SK-N-SH treated with all-trans-retinoic acid at 6 μM for 48 hours (cell line): ENCODE results near the gene KIAA0825.

Experiments used
- ATAC-seq: fragments of 200-7000 bp; cut with Tn5 transposase; 3 replicates; pipeline ENCODE4 v1.9.1; 2020; ENCODE audit warnings: mild to moderate bottlenecking, moderate library complexity
- ARNTL ChIP-seq: fragments of 450-650 bp; formaldehyde crosslinking; IDR thresholded peaks from 2 replicates; pipeline ENCODE4 v1.5.0; 2020; ENCODE audit warnings: low read depth, mild to moderate bottlenecking, moderate library complexity, borderline replicate concordance
- BACH2 ChIP-seq: fragments of 250-450 bp; sonication (Bioruptor Pico); IDR thresholded peaks from 2 replicates; pipeline ENCODE4 v1.9.0; 2021; ENCODE audit warnings: mild to moderate bottlenecking, borderline replicate concordance
- CREB5 ChIP-seq: fragments of 250-450 bp; sonication (Bioruptor Pico); IDR thresholded peaks from 2 replicates; pipeline ENCODE4 v1.5.1; 2020; ENCODE audit warnings: low read depth, mild to moderate bottlenecking, moderate library complexity
- CSDC2 ChIP-seq: fragments of 250-450 bp; sonication (Bioruptor Pico); IDR thresholded peaks from 2 replicates; pipeline ENCODE4 v1.5.0; 2020; ENCODE audit warnings: mild to moderate bottlenecking, moderate library complexity
- CSRNP3 ChIP-seq: fragments of 250-450 bp; sonication (Bioruptor Pico); IDR thresholded peaks from 2 replicates; pipeline ENCODE4 v1.5.1; 2021; ENCODE audit warnings: mild to moderate bottlenecking, moderate library complexity
- ESRRG ChIP-seq: fragments of 250-450 bp; sonication (Bioruptor Pico); IDR thresholded peaks from 2 replicates; pipeline ENCODE4 v1.6.1; 2021; ENCODE audit warnings: mild to moderate bottlenecking
- GLIS3 ChIP-seq: fragments of 250-450 bp; sonication (Bioruptor Pico); IDR thresholded peaks from 2 replicates; pipeline ENCODE4 v1.5.0; 2020; ENCODE audit warnings: mild to moderate bottlenecking, moderate library complexity
- ISL1 ChIP-seq: fragments of 250-450 bp; sonication (Bioruptor Pico); IDR thresholded peaks from 2 replicates; pipeline ENCODE4 v2.1.2; 2022; ENCODE audit warnings: mild to moderate bottlenecking, moderate library complexity
- OSR1 ChIP-seq: fragments of 250-450 bp; sonication (Bioruptor Pico); IDR thresholded peaks from 2 replicates; pipeline ENCODE4 v1.8.0; 2022; ENCODE audit warnings: moderate library complexity, mild to moderate bottlenecking, inconsistent platforms
- PATZ1 ChIP-seq: fragments of 250-450 bp; sonication (Bioruptor Pico); IDR thresholded peaks from 2 replicates; pipeline ENCODE4 v1.8.0; 2020; ENCODE audit warnings: mild to moderate bottlenecking, moderate library complexity, borderline replicate concordance
- POU6F1 ChIP-seq: fragments of 250-450 bp; sonication (Bioruptor Pico); IDR thresholded peaks from 2 replicates; pipeline ENCODE4 v1.8.0; 2021; ENCODE audit warnings: low read depth, mild to moderate bottlenecking, moderate library complexity, borderline replicate concordance
- PPARA ChIP-seq: fragments of 250-450 bp; sonication (Bioruptor Pico); IDR thresholded peaks from 2 replicates; pipeline ENCODE4 v1.5.0; 2020; ENCODE audit warnings: mild to moderate bottlenecking, borderline replicate concordance
- RARB ChIP-seq: fragments of 250-450 bp; sonication (Bioruptor Pico); IDR thresholded peaks from 2 replicates; pipeline ENCODE4 v1.8.0; 2021; ENCODE audit warnings: mild to moderate bottlenecking, moderate library complexity
- SNAI2 ChIP-seq: fragments of 250-450 bp; sonication (Bioruptor Pico); IDR thresholded peaks from 2 replicates; pipeline ENCODE4 v1.5.0; 2020; ENCODE audit warnings: mild to moderate bottlenecking, moderate library complexity
- TCF4 ChIP-seq: fragments of 250-450 bp; sonication (Bioruptor Pico); IDR thresholded peaks from 2 replicates; pipeline ENCODE4 v1.8.0; 2021; ENCODE audit warnings: mild to moderate bottlenecking, moderate library complexity, borderline replicate concordance
- TOX ChIP-seq: fragments of 250-450 bp; sonication (Bioruptor Pico); IDR thresholded peaks from 2 replicates; pipeline ENCODE4 v1.8.0; 2021; ENCODE audit warnings: mild to moderate bottlenecking, moderate library complexity, borderline replicate concordance
- TSHZ2 ChIP-seq: fragments of 250-450 bp; sonication (Bioruptor Pico); IDR thresholded peaks from 2 replicates; pipeline ENCODE4 v1.5.0; 2020; ENCODE audit warnings: mild to moderate bottlenecking, moderate library complexity
- ZC3H10 ChIP-seq: fragments of 250-450 bp; sonication (Bioruptor Pico); IDR thresholded peaks from 2 replicates; pipeline ENCODE4 v1.5.1; 2021; ENCODE audit warnings: mild to moderate bottlenecking, moderate library complexity
- ZFP3 ChIP-seq: fragments of 250-450 bp; sonication (Bioruptor Pico); IDR thresholded peaks from 2 replicates; pipeline ENCODE4 v1.5.0; 2020; ENCODE audit warnings: mild to moderate bottlenecking, moderate library complexity
- ZFP30 ChIP-seq: fragments of 450-650 bp; formaldehyde crosslinking; IDR thresholded peaks from 2 replicates; pipeline ENCODE4 v1.5.0; 2022; ENCODE audit warnings: mild to moderate bottlenecking, moderate library complexity
- ZNF565 ChIP-seq: fragments of 450-650 bp; formaldehyde crosslinking; conservative IDR thresholded peaks from 2 replicates; pipeline ENCODE4 v1.5.0; 2020; ENCODE audit warnings: low read depth, mild to moderate bottlenecking, moderate library complexity
- ZNF70 ChIP-seq: fragments of 450-650 bp; formaldehyde crosslinking; IDR thresholded peaks from 2 replicates; pipeline ENCODE4 v1.5.0; 2020; ENCODE audit warnings: mild to moderate bottlenecking, moderate library complexity
- ZNF8 ChIP-seq: fragments of 450-650 bp; formaldehyde crosslinking; IDR thresholded peaks from 2 replicates; pipeline ENCODE4 v1.5.0; 2020; ENCODE audit warnings: mild to moderate bottlenecking, moderate library complexity

KIAA0825 gene

GRCh38 chr5:94360382-94361130 lies 257.8 kb downstream of the KIAA0825 start:
- no peak for ATAC-seq
- TF ChIP-seq ISL1 (CRISPR knock-in tag) (no peak), BACH2 (no peak), ZNF8 (CRISPR knock-in tag) (no peak), PPARA (CRISPR knock-in tag) (no peak), ARNTL (CRISPR knock-in tag) (no peak), ZFP30 (no peak), TOX (no peak), CSDC2 (no peak), SNAI2 (no peak), CREB5 (CRISPR knock-in tag) (no peak), GLIS3 (no peak), ZC3H10 (CRISPR knock-in tag) (no peak), TCF4 (CRISPR knock-in tag) (no peak)

GRCh38 chr5:94359880-94360279 lies 258.5 kb downstream of the KIAA0825 start:
- TF ChIP-seq ZC3H10 (CRISPR knock-in tag): no peak
- TF ChIP-seq CSDC2: no peak
- no peak for TF ChIP-seq RARB (CRISPR knock-in tag)
- TF ChIP-seq ZNF565 (CRISPR knock-in tag): no peak
- no peak for TF ChIP-seq ZFP30
- TF ChIP-seq BACH2: no peak
- no peak for TF ChIP-seq GLIS3
- TF ChIP-seq ZFP3 (CRISPR knock-in tag): no peak
- no peak for TF ChIP-seq PATZ1 (CRISPR knock-in tag)
- no peak for TF ChIP-seq ZNF70 (CRISPR knock-in tag)
- no peak for TF ChIP-seq CREB5 (CRISPR knock-in tag)
- no peak for TF ChIP-seq SNAI2
- no peak for TF ChIP-seq TSHZ2
- TF ChIP-seq POU6F1: no peak
- no peak for TF ChIP-seq ISL1 (CRISPR knock-in tag)
- TF ChIP-seq OSR1 (CRISPR knock-in tag): no peak
- no peak for ATAC-seq

GRCh38 chr5:94355811-94356210 lies 262.6 kb downstream of the KIAA0825 start:
- ATAC-seq: no peak
- no peak for TF ChIP-seq ESRRG (CRISPR knock-in tag)
- TF ChIP-seq ISL1 (CRISPR knock-in tag): no peak
- TF ChIP-seq SNAI2: no peak
- TF ChIP-seq PATZ1 (CRISPR knock-in tag): no peak
- no peak for TF ChIP-seq ZNF70 (CRISPR knock-in tag)
- no peak for TF ChIP-seq TSHZ2
- TF ChIP-seq OSR1 (CRISPR knock-in tag): no peak
- TF ChIP-seq ZC3H10 (CRISPR knock-in tag): no peak
- no peak for TF ChIP-seq RARB (CRISPR knock-in tag)
- TF ChIP-seq CSRNP3 (CRISPR knock-in tag): no peak
